ENCODE results near the gene CD180. TPM values are rescaled to one million over a fixed set of nuclear protein-coding genes. Genes with fewer than 3 reads are reported as not detected.

Gene CD180
- total RNA-seq (2022; extraction: Qiagen RNA extraction; ENCODE audit: low read depth), result not detected in 5 replicates

GRCh38 chr5:67196537-67197059, at the start of gene CD180:
Gene CD180 (minus strand): TSS chr5:67196799. CDS start chr5:67196641, 158 bp downstream.

All from A549 treated with ZK216348 at 1 μM for 4 hours (cell line).